A673 (cell line): ENCODE results near the gene TOM1L2. TPM values are rescaled to one million over a fixed set of nuclear protein-coding genes. Genes with fewer than 3 reads are reported as not detected.

Experiments
- BruUV-seq: library from RNA; stranded (reverse); fragments of 400-500 nt; replicated peaks from 2 replicates; lab custom pipeline; 2021; lab: Mats Ljungman, UMichigan
- CTCF ChIA-PET: fragments of 300-600 bp; sonication (Branson Sonifier 250); formaldehyde crosslinking; loops from one replicate; lab custom pipeline; 2022; ENCODE audit warnings: antibody characterized with exemption; lab: Charles Lee
- POLR2A ChIA-PET: fragments of 300-600 bp; sonication (Branson Sonifier 250); formaldehyde crosslinking; loops from one replicate; lab custom pipeline; 2022; ENCODE audit warnings: antibody characterized with exemption; ENCODE audit not compliant: low non-redundant PET; lab: Charles Lee
- DNase-seq: peaks from one replicate; pipeline ENCODE4 v3.0.0-alpha.2; 2015; ENCODE audit warnings: low spot score
- H3K27ac ChIP-seq: fragments of 200-600 bp; sonication (generic); 2 replicates; pipeline ENCODE4 v1.5.1; 2016; ENCODE audit warnings: mixed run types, low read depth, mild to moderate bottlenecking, mixed read lengths, antibody characterized with exemption, low read length; ENCODE audit not compliant: poor library complexity, severe bottlenecking
- H3K27me3 ChIP-seq: fragments of 200-600 bp; sonication (generic); replicated peaks from 2 replicates; pipeline ENCODE4 v1.6.1; 2017; ENCODE audit warnings: mixed run types, low read depth, mild to moderate bottlenecking, mixed read lengths, antibody characterized with exemption, low read length; ENCODE audit not compliant: insufficient read depth, poor library complexity
- H3K36me3 ChIP-seq: fragments of 200-600 bp; sonication (generic); 2 replicates; pipeline ENCODE4 v1.6.1; 2016; ENCODE audit warnings: mixed run types, mild to moderate bottlenecking, mixed read lengths, antibody characterized with exemption, low read length; ENCODE audit not compliant: insufficient read depth, poor library complexity, severe bottlenecking
- H3K4me1 ChIP-seq: fragments of 200-600 bp; sonication (generic); 2 replicates; pipeline ENCODE4 v1.6.1; 2017; ENCODE audit warnings: mixed run types, mild to moderate bottlenecking, mixed read lengths, antibody characterized with exemption, low read length; ENCODE audit not compliant: insufficient read depth, poor library complexity, severe bottlenecking
- H3K4me3 ChIP-seq: fragments of 200-600 bp; sonication (generic); 2 replicates; pipeline ENCODE4 v1.5.1; 2016; ENCODE audit warnings: low read depth, mixed run types, mild to moderate bottlenecking, mixed read lengths, low read length; ENCODE audit not compliant: poor library complexity, severe bottlenecking
- H3K9me3 ChIP-seq: fragments of 200-600 bp; sonication (generic); 2 replicates; pipeline ENCODE4 v1.6.1; 2016; ENCODE audit warnings: mixed run types, low read depth, mild to moderate bottlenecking, mixed read lengths, antibody characterized with exemption, low read length; ENCODE audit not compliant: poor library complexity, severe bottlenecking
- CTCF ChIP-seq: fragments of 300-800, 200-600 bp; sonication (generic); conservative IDR thresholded peaks from 2 replicates; pipeline ENCODE4 v1.5.1; 2017; ENCODE audit warnings: low read depth, mild to moderate bottlenecking, antibody characterized with exemption, low read length, moderate library complexity, mixed read lengths
- EZH2 ChIP-seq: fragments of 200-600 bp; sonication (generic); IDR thresholded peaks from 2 replicates; pipeline ENCODE4 v1.6.1; 2017; ENCODE audit warnings: borderline replicate concordance, low read depth, mild to moderate bottlenecking, mixed read lengths, antibody characterized with exemption, low read length; ENCODE audit not compliant: poor library complexity, severe bottlenecking
- intact Hi-C: fragments of 100-400 bp; cut with micrococcal nuclease; formaldehyde crosslinking; loops from one replicate; pipeline ENCODE4 v1.10.0; 2022; ENCODE audit not compliant: unreplicated experiment
- total RNA-seq: library from RNA; stranded (reverse); gene quantifications from 2 replicates; pipeline ENCODE4 v1.2.3, GENCODE V29; 2021

TOM1L2 gene
- total RNA-seq, 1 experiment from 2014 or later = 10.0 TPM

- Histone ChIP-seq H3K27ac (no peak overlapping the region), H3K4me3 (no peak overlapping the region), H3K9me3 (no peaks in the 10 kb centered on the region), H3K27me3 (no peaks in the 10 kb centered on the region), H3K36me3 (no peaks in the 10 kb centered on the region), H3K4me1 (no peaks in the 10 kb centered on the region)
- TF ChIP-seq CTCF = no peak
- TF ChIP-seq EZH2 = no peak
- intact Hi-C loops = no loop called here
- ChIA-PET CTCF (no interaction called here), POLR2A (no interaction called here)
- no peak for DNase-seq
- no TSS peak for BruUV-seq
Observed at GRCh38 chr17:17979778-17980177, 7.6 kb upstream of the TOM1L2 start.

DNA sequence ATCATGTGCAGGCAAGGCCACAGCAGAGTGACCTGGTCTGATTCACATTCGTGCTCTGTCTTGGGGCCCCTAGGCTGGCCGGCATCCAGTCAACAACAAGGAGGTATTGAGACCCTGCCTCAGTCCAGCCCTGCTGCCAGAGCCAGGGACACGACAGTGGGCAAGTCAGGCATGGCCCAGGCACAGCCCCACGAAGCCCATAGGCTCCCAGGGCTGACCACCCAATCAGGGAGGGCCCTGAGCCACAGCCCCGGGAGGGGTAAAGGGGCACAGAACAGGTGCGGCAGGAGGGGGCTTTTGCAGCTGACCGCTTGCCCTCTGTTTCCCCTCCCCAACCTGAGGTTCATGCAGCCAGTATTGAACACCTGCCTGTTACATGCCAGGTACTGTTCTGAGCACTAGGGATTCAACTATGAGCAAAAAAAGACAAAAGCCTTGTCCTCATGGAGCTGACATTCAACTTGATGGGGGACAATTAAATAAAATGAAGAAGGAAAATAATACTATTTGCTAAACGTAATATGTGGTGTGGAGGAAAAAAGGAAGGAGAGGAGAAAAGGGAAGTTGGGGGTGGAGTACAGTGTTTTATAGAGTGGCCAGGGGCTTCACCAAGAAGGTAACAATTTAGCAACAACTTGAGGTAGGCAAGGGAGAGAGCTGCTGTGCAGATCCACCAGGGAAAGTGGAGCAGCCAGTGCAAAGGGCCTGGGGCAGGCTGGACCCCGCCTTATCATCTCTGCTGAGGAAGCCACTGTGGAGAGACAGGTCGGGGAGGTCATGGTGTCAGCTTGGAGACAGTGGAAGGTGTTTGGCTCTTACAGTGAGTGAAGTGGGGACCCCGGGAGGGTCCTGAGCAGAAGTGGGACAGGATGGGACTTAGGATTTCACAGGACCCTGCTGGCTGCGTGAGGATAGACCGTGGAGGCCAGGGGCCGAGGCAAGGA is 6.6 kb upstream of the TOM1L2 start:
- H3K36me3 ChIP-seq = no peaks in the 10 kb centered on the region

GRCh38 chr17:17976931-17977570 is 4.9 kb upstream of the TOM1L2 start:
- ChIA-PET POLR2A (no interaction called here), CTCF (no interaction called here)
- TF ChIP-seq CTCF = no peak
- no peak for TF ChIP-seq EZH2
- intact Hi-C loops = no loop called here
- no TSS peak for BruUV-seq
- Histone ChIP-seq H3K9me3 (no peaks in the 10 kb centered on the region), H3K4me1 (peaks cover 4% of the 10 kb centered on the region), H3K27ac (no peak overlapping the region), H3K4me3 (no peak overlapping the region), H3K27me3 (no peaks in the 10 kb centered on the region), H3K36me3 (no peaks in the 10 kb centered on the region)
- DNase-seq = no peak

More for the DNA sequence above, 6.6 kb upstream of the TOM1L2 start:
- no peak overlapping the region for H3K4me3 ChIP-seq
- TF ChIP-seq CTCF (no peak), EZH2 (no peak)
- intact Hi-C loops = no loop called here
- H3K27me3 ChIP-seq = no peaks in the 10 kb centered on the region
- no TSS peak for BruUV-seq
- H3K4me1 ChIP-seq = no peaks in the 10 kb centered on the region
- H3K27ac ChIP-seq = no peak overlapping the region
- DNase-seq = no peak
- H3K9me3 ChIP-seq = no peaks in the 10 kb centered on the region
- CTCF ChIA-PET = no interaction called here
- POLR2A ChIA-PET = no interaction called here
